Activated CD4-positive, CD25-positive, alpha-beta regulatory T cell treated with anti-CD3 and anti-CD28 coated beads, Interleukin-2, amount 50 U/mL, for 16 hours (primary cell): ENCODE measurements around the gene KLHL11.
"Not testable (repeated sequence)": the region's sequence is repeated elsewhere in the genome, so short reads cannot be mapped to it uniquely, and the experiment has no call there.

Source experiments
- DNase-seq: peaks from one replicate; pipeline ENCODE4 v3.0.0-alpha.2; 2020; ENCODE audit warnings: low read depth, low spot score

KLHL11 gene

GRCh38 chr17:41837761-41838538, 27.3 kb downstream of the KLHL11 start, which contains the start of gene KLHL10:
TSS of gene KLHL10 (plus strand) at chr17:41837825. CDS start at chr17:41837933, 108 bp downstream.
- no peak for DNase-seq

GRCh38 chr17:41836550-41837196, 28.6 kb downstream of the KLHL11 start:
- DNase-seq = no peak

GRCh38 chr17:41835800-41836549, 29.2 kb downstream of the KLHL11 start, which contains the start of gene NT5C3B:
TSS of gene NT5C3B (minus strand) at chr17:41836232. CDS start at chr17:41836193, 39 bp downstream.
- DNase-seq = peak; percentile 21

GRCh38 chr17:41835214-41835799, 29.9 kb downstream of the KLHL11 start:
- no peak for DNase-seq

- not testable (repeated sequence) for DNase-seq
Observed at GRCh38 chr17:41829961-41830360, 35.3 kb downstream of the KLHL11 start.

- no peak for DNase-seq
Observed at GRCh38 chr17:41825175-41825845, 39.9 kb downstream of the KLHL11 start.

- no peak for DNase-seq
Observed at GRCh38 chr17:41824086-41824485, 41.1 kb downstream of the KLHL11 start.

GRCh38 chr17:41823580-41823979, 41.6 kb downstream of the KLHL11 start:
- no peak for DNase-seq

GRCh38 chr17:41823141-41823524, 42.1 kb downstream of the KLHL11 start:
- DNase-seq = no peak

- DNase-seq = no peak
Observed at GRCh38 chr17:41822216-41823140, 42.7 kb downstream of the KLHL11 start.

GRCh38 chr17:41821776-41822175, 43.4 kb downstream of the KLHL11 start:
- no peak for DNase-seq

GRCh38 chr17:41818024-41818423, 47.2 kb downstream of the KLHL11 start:
- DNase-seq = no peak

GRCh38 chr17:41816637-41817320, 48.4 kb downstream of the KLHL11 start:
- DNase-seq = no peak

- DNase-seq = no peak
Observed at GRCh38 chr17:41814195-41814594, 51.0 kb downstream of the KLHL11 start.

- DNase-seq = no peak
Observed at GRCh38 chr17:41813699-41814124, 51.5 kb downstream of the KLHL11 start.

- DNase-seq = no peak
Observed at GRCh38 chr17:41813152-41813680, 52.0 kb downstream of the KLHL11 start.

GRCh38 chr17:41812381-41813151, 52.7 kb downstream of the KLHL11 start, which contains the start of gene FKBP10:
TSS of gene FKBP10 (plus strand) at chr17:41813004. CDS start at chr17:41813035, 31 bp downstream.
- no peak for DNase-seq
